T1000 (cell line): ENCODE results near the gene LTBP3.
A peak's percentile ranks its signal among the peaks of the same experiment; 100 is the strongest.
"Not testable (repeated sequence)": the region's sequence is repeated elsewhere in the genome, so short reads cannot be mapped to it uniquely, and the experiment has no call there.

Source experiments
- DNase-seq: peaks from one replicate; lab custom pipeline; 2025; ENCODE audit warnings: mixed read lengths; lab: John Stamatoyannopoulos, UW

Gene LTBP3

GRCh38 chr11:65536412-65537295 lies 21.5 kb downstream of the LTBP3 start:
- no peak for DNase-seq

GRCh38 chr11:65535102-65535501 lies 23.1 kb downstream of the LTBP3 start:
- no peak for DNase-seq

GRCh38 chr11:65532388-65533064 lies 25.6 kb downstream of the LTBP3 start:
- DNase-seq = no peak

- DNase-seq = no peak
Observed at GRCh38 chr11:65530157-65530496, 28.0 kb downstream of the LTBP3 start.

DNA sequence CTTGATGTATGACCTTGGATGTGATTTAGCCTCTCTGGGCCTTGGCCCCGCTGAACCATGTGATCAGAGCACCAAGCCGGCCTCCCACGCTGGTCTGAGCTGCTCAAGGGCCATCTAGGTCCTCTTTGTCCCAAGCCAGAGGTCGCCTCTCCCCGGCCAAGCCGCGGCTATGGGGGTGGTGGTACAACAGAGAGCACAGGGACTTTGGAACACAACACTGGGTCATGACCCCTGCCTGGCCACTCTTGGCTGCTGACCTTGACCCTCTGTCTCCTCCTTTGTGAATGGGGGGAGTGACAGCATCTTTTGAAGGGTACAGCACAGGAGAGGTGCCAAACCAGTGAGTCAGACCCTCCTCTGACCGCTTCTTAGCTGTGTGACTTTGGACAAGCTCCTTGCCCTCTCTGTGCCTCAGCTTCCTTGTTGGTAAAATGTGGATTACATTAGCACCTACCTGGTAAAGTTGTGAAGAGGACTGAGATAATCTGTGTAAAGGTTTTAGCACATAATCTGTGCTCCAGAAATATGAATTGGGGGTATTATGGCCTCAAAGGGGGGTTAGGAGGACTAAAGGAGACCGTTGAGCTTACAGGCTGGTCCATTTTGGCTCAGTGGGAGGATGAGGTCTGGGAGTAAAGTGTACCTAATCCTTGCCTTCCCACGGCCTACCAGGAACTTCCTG lies 28.5 kb downstream of the LTBP3 start:
- no peak for DNase-seq

GRCh38 chr11:65528819-65529350 lies 29.3 kb downstream of the LTBP3 start:
- DNase-seq = no peak

GRCh38 chr11:65526744-65527143 lies 31.4 kb downstream of the LTBP3 start:
- DNase-seq = no peak

GRCh38 chr11:65525546-65526480 lies 32.3 kb downstream of the LTBP3 start:
- no peak for DNase-seq

- peak; percentile 82 for DNase-seq
Observed at GRCh38 chr11:65524741-65525545, 33.2 kb downstream of the LTBP3 start, which contains the start of gene SCYL1. Gene SCYL1, plus strand, starts transcription at chr11:65525083. Its CDS starts 71 bp downstream, at chr11:65525154.

DNA sequence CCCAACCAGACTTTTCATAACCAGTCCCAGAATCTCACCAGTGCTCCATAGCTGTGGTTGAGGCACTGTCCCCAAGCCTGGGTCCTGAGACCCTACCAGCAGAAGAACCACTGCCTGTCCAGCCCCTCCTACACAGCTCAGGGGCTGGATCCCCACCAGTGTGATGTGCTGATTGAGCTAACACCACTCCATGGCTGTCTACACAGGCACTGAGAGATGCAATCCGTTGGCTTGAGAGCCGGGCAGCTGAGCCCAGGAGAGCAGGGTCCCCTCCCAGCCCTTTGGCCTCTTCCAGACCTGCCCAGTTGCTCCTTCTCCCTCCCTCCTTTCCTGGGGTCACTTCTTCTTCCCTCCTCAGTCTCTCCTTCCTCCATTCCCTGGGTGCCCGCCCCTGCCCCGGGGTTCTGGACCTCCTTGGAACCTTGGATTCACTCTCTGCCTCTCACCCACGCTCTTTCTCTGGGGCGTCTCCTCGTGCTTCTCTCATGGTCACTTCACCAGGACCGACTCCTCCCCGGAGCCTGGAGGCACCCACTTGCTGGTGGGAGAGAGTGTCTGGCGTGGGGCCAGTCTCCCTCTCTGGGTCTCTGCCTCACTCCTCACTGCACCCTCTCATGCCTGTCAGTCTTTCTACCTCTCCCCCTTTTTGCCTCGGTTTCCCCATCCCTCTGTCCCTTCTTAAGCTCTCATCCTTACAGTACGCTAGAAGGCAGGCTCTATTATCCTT lies 34.0 kb downstream of the LTBP3 start:
- no peak for DNase-seq

DNA sequence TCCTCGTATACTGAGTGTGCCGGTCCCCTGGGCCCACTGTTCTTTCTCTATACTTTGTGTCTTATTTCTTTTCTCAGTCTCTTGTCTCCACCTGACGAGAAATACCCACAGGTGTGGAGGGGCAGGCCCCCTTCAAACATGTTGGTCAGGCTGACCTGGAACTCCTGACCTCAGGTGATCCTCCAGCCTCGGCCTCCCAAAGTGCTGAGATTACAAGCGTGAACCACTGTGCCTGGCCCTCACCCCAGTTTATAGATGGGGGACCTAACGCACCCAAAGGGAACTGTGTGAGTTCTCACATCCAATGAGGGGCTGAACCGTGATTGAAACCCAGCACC lies 34.6 kb downstream of the LTBP3 start:
- not testable (repeated sequence) for DNase-seq

- not testable (repeated sequence) for DNase-seq
Observed at GRCh38 chr11:65522718-65523630, 35.2 kb downstream of the LTBP3 start.

DNA sequence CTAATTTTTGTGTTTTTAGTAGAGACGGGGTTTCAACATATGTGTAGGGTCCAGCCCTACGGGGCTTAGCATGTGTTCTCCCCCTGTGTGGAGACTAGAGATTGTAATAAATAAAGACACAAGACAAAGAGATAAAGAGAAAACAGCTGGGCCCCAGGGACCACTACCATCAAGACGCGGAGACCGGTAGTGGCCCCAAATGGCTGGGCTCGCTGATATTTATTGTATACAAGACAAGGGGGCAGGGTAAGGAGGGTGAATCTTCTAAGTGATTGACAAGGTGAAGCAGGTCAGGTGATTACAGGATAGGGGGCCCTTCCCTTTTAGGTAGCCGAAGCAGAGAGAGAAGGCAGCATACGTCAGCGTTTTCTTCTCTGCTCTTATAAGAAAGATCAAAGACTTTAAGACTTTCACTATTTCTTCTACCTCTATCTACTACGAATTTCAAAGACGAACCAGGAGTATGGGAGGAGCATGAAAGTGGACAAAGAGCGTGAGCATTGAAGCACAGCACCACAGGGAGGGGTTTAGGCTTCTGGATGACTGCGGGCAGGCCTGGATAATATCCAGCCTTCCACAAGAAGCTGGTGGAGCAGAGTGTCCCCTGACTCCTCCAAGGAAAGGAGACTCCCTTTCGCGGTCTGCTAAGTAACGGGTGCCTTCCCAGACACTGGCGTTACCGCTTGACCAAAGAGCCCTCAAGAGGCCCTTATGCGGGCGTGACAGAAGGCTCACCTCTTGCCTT lies 36.2 kb downstream of the LTBP3 start:
- DNase-seq = not testable (repeated sequence)

DNA sequence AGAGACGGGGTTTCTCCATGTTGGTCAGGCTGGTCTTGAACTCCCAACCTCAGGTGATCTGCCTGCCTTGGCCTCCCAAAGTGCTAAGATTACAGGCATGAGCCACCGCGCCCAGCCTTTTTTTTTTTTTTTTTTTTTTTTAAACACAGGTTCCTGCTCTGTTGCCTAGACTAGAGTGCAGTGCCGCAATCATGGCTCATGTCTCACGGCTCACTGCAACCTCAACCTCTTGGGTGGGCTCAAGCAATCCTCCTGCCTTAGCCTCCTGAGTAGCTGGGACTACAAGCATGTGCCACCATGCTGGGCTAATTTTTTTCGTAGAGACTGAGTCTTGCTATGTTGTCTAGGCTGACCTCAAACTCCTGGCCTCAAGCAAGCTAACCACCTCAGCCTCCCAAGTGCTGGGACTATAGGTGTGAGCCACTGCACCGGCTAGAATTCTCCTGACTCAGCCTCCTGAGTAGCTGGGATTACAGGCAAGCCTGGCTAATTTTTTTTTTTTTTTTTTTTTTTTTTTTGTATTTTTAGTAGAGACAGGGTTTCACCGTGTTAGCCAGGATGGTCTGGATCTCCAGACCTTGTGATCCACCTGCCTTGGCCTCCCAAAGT lies 39.1 kb downstream of the LTBP3 start:
- not testable (repeated sequence) for DNase-seq

GRCh38 chr11:65516135-65516968 lies 41.8 kb downstream of the LTBP3 start:
- DNase-seq = no peak

DNA sequence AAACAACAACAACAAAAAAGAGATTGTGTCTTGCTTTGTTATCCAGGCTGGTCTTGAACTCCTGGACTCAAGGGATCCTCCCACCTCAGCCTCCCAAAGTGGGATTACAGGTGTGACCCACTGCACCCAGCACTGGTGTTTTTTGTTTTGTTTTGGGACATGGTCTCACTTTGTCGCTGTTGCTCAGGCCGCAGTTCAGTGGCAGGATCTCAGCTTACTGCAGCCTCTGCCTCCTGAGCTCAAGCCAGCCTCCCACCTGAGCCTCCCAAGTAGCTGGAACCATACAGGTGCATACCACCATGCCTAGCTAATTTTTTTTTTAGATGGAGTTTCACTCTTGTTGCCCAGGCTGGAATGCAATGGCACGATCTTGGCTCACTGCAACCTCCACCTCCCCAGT lies 45.8 kb downstream of the LTBP3 start:
- not testable (repeated sequence) for DNase-seq
